Skeletal muscle cell (primary cell): ENCODE data around the gene SHC3.
A peak's percentile ranks its signal among the peaks of the same experiment; 100 is the strongest.

Experiments
- DNase-seq: peaks from one replicate; pipeline ENCODE4 v3.0.0-alpha.2; 2010; ENCODE audit warnings: low read depth
- H3K4me3 ChIP-seq: 2 replicates; pipeline ENCODE4 v1.5.1; 2011; ENCODE audit warnings: low read depth, mild to moderate bottlenecking, control low read depth, low read length, moderate library complexity

The SHC3 gene

GRCh38 chr9:89187950-89188349, 9.3 kb upstream of the SHC3 start:
- no peak overlapping the region for H3K4me3 ChIP-seq
- no peak for DNase-seq

DNA sequence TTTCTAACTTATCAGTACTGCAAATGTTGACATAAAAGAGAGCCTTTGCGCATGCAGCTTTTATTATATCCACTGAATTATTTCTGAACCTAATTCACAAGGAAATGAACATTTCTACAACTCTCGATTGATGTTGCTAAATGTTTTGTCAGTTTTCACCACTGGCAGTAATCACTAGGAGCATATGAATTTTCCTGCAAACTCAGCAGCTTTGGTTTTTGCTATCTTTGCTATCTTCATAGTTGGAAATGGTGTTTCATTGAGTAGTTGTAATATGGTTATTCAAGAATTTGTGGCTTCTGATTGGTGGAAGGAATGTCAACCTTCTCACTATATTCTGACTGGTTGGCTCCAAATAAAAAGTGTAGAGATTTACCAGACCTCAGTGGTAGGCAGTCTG, 8.9 kb upstream of the SHC3 start:
- no peak for DNase-seq
- no peak overlapping the region for H3K4me3 ChIP-seq

- DNase-seq: no peak
- no peak overlapping the region for H3K4me3 ChIP-seq
These were observed 8.3 kb upstream of the SHC3 start for GRCh38 chr9:89186960-89187359.

DNA sequence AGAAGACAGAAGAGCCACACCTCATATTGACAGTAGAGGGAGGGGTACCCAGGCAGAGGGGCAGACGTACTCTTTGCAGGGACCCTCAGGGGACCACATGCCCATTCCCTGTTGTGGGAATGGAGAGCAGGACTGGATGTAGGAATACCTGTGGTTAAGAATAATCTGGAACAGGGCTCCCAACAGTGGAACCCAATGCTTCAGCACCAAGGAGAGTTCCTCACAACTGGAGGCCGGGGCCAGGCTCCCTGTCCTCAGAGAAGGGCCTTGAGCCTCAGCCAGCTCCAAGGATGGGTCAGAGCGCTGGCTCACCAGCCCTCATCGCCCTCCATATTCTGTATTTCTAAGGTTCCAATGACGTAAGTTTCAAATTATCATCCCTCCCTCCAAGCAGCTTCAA, 7.4 kb upstream of the SHC3 start:
- H3K4me3 ChIP-seq: no peak overlapping the region
- DNase-seq: no peak

DNA sequence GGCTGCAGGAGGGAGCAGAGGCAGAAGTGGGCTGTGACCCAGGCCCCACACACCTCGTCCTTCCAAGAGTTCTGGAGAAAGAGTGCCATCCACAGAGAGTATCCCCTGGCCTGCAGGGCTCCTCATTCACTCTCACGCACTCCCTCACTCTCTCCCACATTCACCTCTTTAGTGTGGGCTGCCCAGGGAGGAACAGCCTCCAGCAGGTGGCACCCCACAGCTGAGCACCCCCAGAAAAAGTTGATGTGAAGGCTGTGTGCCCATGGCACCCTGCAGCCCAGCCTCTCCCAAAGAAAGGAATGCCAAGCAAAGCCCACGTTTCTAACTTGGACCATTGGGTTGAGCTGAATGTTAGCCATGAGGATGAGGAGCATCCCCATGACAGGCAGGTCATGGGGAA, 4.5 kb upstream of the SHC3 start:
- DNase-seq: no peak
- H3K4me3 ChIP-seq: no peak overlapping the region

DNA sequence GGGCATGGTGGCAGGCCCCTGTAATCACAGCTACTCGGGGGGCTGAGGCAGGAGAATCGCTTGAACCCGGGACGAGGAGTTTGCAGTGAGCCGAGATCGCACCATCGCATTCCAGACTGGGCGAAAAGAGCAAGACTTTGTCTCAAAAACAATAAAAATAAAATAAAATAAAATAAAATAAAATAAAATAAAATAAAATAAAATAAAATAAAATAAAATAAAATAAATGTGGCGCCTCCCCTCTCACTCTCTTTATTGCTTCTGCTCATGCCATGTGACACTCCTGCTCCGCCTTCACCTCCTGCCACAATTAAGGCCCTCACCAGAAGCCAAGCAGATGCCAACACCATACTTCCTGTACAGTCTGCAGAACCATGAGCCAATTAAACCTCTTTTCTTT, 3.8 kb upstream of the SHC3 start:
- H3K4me3 ChIP-seq: no peak overlapping the region
- no peak for DNase-seq

DNA sequence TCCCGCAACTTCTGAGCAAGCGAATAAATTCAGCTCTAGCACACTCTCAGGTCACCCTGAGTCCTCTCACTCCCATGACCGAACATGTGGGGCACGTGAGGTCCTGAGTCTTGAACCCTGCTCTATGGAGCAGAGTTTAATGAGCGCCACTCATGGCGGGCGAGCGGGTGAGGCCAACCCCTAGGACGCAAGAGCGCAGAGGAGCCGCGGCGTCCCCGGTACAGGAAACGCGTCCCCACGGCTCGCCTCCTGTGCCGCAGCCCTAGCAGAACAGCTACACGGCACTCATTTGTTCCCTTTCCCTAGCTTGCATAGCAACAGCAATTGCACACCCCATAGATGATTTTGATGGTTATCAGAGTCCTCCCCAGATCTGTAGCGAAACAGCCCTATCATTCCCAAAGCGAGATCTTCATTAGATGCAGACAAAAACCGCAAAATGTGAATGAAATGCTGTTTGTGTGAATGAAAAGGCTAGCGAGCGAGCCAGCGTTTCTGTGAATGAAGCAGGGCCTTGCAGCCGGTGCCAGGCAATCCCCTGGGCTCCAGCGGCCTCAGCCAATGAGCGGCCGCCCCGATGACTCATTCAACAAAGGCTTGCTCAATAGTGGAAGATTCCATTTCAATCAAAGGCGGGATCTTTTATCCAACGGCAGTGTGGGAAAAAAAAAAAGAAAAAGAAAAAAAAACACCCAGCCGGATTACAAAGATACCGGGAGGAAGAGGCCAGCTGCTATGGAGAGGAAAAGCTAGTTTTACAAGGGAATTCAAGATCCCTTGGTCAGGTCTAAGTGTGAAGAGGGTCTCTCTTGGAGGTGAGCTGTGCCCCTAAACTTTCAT, 1.5 kb upstream of the SHC3 start:
- H3K4me3 ChIP-seq: peak overlapping the region; percentile 45
- DNase-seq: peak; percentile 90

DNA sequence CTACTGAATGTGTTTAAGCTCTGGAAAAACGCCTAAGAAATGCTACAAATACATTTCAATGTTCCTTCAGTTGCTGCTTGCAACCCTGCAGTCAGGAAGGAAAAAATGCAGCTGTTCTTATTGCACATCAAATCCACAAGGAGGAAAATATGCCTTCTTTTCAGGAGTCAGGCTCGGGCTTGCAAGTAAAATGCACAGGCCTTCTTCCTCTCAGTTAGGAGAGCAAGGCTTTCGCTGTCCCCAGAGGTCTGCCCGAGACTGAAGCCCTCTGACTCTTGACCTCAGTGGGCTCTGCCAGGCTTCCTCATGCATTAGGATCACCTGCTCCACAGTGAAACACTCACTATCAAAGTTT, 899 bp upstream of the SHC3 start:
- H3K4me3 ChIP-seq: peak overlapping the region; percentile 45
- DNase-seq: no peak

DNA sequence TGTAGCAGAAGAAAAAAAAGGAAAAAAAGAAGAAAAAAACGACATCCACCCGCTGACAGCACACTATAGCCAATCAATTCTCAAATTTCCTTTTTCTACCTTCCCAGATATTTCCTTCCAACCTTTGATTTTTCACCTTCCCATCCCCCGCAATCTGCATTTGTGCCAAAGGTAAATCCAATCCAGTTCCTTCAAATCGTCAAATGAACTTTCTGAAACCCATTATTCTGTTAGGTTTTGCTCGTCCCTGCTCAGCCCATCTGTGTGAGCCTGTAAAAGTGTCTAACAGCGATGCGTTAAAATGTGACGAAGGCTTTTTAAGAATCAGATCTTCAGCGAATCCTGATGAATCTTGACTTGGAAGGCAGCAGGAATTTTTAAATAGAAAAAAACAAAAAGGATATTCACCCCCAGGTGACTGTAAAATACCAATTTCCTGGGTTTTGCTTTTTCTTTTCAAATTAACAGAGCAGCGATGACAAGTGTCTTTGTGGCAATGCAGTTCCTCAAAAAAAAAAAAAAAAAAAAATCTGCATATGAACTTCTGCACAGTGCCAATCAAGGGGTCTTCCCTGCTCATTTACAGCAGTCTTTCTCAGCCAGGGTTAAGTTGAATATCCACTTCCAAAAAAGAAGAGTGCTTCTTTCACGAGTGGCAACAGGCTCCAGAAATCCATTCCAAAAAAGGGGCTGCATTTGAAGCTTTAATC, 367 bp upstream of the SHC3 start:
- DNase-seq: no peak
- peak overlapping the region; percentile 52 for H3K4me3 ChIP-seq

DNA sequence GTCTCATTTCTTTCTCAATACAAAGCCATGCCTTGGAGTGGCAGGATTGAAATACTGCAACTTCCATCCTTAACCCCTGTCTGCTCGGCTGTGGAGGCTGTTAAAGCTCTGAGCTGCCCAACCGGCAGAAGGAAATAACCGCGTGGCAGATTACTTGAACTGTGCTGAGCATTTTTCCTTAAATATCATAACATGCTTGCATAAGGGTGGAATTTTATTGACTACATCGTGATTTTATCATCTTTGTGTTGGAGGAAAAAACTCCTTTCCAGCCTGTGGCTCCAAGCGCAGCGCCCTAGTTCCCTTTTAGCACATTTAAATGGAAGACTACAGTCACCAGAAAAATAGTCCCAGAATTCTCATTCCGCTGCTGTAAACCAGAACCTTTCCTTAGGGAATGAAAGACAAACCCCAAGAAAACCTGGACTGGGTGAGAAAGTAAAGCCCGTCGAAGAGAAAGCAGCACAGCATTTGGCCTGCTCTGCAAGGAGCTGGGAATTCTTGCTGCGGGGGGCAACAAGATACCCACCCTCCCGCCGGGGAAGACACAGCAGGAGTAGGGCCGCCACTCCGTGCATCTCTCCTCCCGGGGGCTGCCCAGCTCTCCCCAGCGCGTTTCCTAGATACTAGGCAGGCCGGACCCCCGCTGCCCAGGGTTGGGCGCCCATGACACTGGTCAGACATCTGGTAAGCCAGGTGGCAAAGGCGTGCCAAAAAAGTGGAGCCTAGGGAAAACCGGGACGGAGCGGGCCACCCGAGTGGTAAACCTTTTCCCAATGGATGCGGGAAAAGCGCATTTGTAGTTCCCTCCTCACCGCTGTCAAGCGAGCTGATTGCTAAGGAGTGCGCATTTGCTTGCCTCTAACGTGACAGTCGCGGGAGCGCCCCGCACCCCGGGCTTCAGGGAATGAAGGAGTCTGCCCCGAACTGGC, 1.3 kb downstream of the SHC3 start:
- no peak for DNase-seq
- peak overlapping the region; percentile 52 for H3K4me3 ChIP-seq

- H3K4me3 ChIP-seq: no peak overlapping the region
These were observed 2.8 kb downstream of the SHC3 start for GRCh38 chr9:89175828-89176261.

DNA sequence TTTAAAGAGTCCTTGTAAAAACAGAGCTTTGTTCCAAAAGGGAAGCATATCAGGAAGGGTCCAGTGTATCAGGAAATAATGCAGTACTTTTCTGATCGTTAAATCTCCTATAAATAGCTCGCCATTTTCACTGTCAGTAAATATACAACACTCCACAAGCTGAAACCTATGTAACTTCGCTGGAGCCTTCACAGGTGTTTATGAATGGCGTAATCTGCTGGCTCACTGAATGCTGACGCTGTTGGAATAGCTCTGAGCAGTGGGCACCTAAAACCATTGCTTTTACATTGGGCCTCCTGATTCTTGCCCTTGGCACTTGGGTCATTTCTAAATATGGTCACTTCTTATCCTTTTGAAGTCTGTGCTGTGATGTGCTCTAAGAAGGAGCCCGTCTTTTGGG, 4.3 kb downstream of the SHC3 start:
- H3K4me3 ChIP-seq: no peak overlapping the region
- no peak for DNase-seq

More at GRCh38 chr9:89175828-89176261, 2.8 kb downstream of the SHC3 start:
- DNase-seq: no peak

GRCh38 chr9:89173072-89173471, 5.5 kb downstream of the SHC3 start:
- no peak for DNase-seq
- no peak overlapping the region for H3K4me3 ChIP-seq

GRCh38 chr9:89172398-89172797, 6.2 kb downstream of the SHC3 start:
- no peak for DNase-seq
- no peak overlapping the region for H3K4me3 ChIP-seq

DNA sequence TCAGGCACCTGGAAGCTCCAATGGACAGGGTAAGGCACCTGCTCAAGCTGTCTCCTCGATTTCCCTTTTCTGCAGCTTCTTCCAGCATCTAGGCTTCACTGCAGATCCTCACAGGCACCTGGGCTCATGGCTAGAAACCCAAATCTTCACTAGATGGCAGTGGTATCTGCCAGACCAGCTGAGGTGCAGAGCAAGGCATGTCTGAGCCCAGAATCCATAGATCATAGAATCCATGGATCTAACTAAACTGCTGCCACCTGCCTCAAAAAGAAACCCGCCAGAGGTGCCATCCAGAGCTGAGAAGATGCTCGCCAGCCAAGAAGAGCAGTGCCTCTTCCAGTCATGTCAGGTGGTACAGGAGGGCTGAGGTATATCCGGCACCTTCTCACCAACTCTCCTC, 6.9 kb downstream of the SHC3 start:
- no peak overlapping the region for H3K4me3 ChIP-seq
- DNase-seq: no peak

DNA sequence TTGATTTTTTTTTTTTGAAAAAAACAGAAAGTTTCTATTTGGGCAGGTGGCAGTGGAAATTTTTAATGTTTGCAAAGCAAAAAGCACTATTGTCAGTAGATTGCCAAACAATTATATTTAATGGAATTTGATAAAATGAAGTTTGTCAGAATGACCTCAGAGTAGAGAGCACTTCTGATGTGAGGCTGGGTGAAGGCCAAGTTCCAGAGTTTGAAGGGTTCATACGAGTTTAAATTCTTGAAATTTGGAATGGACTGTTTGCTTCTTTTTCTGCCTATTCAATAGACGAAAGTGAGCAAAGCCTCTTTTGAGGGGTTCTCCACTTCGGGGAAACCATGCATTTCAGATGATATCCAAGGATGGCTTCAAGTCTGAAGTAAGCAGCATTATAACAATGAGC, 7.4 kb downstream of the SHC3 start:
- H3K4me3 ChIP-seq: no peak overlapping the region
- no peak for DNase-seq

DNA sequence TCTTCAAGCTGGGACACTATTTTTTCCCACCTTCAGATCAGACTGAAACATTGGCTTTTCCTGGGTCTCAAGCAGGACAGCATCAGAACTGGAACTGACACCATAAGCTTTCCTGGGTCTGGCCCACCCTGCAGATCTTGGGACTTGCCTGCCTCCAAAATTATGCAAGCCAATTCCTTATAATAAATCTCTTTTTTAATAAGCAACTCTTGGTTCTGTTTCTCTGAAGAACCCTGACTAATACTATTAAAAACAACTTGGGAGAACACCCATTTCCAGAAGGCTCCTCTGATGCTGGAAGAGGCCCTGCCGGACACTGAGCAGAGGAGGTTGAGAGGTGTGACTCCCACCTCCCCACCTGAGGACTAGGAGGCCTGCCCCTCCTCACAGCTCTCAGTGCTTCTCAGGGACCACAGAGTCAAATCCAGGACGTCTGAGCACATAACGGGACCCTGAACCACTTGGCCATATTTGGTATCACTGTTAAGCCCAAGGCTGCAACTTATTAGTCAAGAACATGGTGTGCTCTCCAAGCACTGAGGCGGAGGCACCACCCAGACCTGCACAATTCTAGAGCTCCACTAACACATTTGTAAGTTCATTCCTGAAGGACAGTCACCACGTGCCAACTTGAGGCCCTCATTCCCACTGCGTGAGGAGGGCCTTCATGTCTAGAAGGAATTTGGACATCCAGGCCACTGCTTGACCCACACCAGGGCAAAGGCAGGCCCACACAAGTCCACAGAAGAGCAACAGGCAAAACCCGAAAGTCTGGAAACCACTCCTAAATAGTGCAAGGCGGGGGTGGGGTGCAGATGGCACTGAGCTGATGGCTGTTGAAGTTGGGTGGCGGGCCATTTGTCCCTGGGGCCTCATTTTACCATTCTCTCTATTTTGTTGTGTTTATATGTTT, 9.5 kb downstream of the SHC3 start:
- no peak for DNase-seq
- no peak overlapping the region for H3K4me3 ChIP-seq

- H3K4me3 ChIP-seq: no peak overlapping the region
- no peak for DNase-seq
These were observed 10.8 kb downstream of the SHC3 start for GRCh38 chr9:89167788-89168187.

DNA sequence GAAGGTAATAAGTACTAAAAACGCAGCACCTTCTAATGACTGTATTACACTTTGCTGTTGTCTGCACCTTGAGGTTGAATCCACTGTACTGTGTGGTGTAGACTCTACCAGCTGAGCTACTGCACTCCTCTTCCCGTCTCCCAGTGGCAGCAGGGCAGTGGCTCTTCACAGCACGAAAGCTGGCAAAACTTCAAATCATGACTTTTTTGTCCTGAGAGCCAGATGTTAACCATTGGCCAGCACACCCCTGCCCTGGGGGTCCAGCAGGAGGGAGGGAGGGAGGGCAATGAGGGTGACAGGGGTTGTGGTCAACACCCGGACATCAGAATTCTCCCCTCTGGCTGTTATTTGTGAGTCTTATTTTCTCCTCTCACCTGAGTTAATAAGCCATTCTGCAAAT, 11.8 kb downstream of the SHC3 start:
- no peak for DNase-seq
- no peak overlapping the region for H3K4me3 ChIP-seq
